Stomach (tissue), 4 donors: ENCODE results near the gene KEL.

Source experiments
- POLR2A ChIP-seq, 4 donors: fragments of 450-650 bp; IDR thresholded peaks; one replicate each; pipeline ENCODE4 v1.6.1; 2016; ENCODE audit warnings: antibody characterized with exemption in 4 of 4, control low read depth in 2 of 4, mild to moderate bottlenecking in 1 of 4, moderate library complexity in 1 of 4
- TF ChIP-seq, protein P1 (sequence below), 7 experiments: fragments of 450-650 bp in 4 of 7; fragments of 200-600 bp in 3 of 7; sonication (generic) in 3 of 7; IDR thresholded peaks; one replicate each; pipeline ENCODE4 v1.5.1; 2016 to 2019; ENCODE audit warnings: antibody characterized with exemption in 7 of 7, control low read depth in 2 of 7, mild to moderate bottlenecking in 1 of 7

DNA sequence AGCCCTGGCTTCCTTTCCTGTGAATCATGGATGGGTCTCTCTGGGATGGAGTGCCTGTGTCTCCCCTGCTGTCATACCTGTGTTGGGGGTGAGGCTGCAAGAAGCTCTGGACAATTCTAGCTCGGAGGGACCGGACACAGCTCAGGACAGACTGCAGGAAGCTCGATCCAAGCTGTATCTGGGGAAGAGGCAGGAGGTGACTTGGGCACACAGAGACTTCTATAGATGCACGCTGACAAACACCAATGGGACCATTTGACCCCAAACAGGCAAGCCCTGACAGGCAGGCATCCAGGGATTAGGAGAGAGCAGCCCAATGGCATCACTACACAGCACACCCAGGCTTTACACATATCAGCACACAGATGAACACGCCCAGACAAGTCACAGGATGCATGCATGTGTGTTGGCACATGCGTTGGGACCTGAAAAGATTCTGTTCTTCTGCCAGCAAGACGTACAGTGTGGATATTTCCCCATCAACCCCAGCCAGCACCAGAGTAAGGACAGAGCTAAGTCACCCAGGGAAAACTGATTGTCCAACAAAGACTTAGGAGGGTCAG lies 18.4 kb downstream of the KEL start:
- TF ChIP-seq, protein P1, sequence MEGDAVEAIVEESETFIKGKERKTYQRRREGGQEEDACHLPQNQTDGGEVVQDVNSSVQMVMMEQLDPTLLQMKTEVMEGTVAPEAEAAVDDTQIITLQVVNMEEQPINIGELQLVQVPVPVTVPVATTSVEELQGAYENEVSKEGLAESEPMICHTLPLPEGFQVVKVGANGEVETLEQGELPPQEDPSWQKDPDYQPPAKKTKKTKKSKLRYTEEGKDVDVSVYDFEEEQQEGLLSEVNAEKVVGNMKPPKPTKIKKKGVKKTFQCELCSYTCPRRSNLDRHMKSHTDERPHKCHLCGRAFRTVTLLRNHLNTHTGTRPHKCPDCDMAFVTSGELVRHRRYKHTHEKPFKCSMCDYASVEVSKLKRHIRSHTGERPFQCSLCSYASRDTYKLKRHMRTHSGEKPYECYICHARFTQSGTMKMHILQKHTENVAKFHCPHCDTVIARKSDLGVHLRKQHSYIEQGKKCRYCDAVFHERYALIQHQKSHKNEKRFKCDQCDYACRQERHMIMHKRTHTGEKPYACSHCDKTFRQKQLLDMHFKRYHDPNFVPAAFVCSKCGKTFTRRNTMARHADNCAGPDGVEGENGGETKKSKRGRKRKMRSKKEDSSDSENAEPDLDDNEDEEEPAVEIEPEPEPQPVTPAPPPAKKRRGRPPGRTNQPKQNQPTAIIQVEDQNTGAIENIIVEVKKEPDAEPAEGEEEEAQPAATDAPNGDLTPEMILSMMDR (IDR thresholded peaks at IDR 0.05): no peak
- TF ChIP-seq POLR2A (IDR thresholded peaks at IDR 0.05): no peak
